AG09319 (cell line): ENCODE results near the gene NTNG2.

Experiments used
- DNase-seq: peaks from one replicate; pipeline ENCODE4 v3.0.0-alpha.2; 2010; ENCODE audit warnings: low read depth; ENCODE audit errors: extremely low read depth
- CTCF ChIP-seq: IDR thresholded peaks from 2 replicates; pipeline ENCODE4 v1.5.1; 2011; ENCODE audit warnings: low read depth, mild to moderate bottlenecking, inconsistent platforms, low read length, moderate library complexity

Gene NTNG2

DNA sequence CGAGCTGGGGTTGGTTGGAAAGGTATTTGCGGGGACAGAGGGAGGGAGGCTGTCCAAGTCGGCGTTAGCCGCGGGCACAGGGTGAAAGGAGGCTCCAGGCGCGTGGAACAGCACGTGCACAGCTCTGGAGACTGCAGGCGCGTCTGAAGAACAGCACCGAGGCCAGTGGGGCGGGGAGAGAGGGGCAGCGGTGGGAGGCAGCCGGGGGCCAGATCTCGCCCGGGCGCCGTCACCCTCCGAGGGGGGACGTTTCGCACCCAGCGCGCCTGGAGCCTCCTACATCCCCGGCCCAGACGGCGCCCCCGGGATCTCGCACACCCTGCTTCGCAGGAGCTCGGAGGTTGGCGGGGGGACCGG lies 79.6 kb downstream of the NTNG2 start:
- DNase-seq, result no peak
- no peak for TF ChIP-seq CTCF

DNA sequence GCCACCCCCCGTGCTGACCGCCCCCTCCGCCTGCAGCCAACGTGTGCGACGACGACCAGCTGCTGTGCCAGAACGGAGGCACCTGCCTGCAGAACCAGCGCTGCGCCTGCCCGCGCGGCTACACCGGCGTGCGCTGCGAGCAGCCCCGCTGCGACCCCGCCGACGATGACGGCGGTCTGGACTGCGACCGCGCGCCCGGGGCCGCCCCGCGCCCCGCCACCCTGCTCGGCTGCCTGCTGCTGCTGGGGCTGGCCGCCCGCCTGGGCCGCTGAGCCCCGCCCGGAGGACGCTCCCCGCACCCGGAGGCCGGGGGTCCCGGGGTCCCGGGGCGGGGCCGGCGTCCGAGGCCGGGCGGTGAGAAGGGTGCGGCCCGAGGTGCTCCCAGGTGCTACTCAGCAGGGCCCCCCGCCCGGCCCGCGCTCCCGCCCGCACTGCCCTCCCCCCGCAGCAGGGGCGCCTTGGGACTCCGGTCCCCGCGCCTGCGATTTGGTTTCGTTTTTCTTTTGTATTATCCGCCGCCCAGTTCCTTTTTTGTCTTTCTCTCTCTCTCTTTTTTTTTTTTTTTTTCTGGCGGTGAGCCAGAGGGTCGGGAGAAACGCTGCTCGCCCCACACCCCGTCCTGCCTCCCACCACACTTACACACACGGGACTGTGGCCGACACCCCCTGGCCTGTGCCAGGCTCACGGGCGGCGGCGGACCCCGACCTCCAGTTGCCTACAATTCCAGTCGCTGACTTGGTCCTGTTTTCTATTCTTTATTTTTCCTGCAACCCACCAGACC lies 80.2 kb downstream of the NTNG2 start:
- no peak for DNase-seq
- TF ChIP-seq CTCF, result no peak

- no peak; the same call in 1 of the 2 replicates for TF ChIP-seq CTCF
- no peak for DNase-seq
These were observed 80.8 kb downstream of the NTNG2 start for GRCh38 chr9:132242621-132243155.

DNA sequence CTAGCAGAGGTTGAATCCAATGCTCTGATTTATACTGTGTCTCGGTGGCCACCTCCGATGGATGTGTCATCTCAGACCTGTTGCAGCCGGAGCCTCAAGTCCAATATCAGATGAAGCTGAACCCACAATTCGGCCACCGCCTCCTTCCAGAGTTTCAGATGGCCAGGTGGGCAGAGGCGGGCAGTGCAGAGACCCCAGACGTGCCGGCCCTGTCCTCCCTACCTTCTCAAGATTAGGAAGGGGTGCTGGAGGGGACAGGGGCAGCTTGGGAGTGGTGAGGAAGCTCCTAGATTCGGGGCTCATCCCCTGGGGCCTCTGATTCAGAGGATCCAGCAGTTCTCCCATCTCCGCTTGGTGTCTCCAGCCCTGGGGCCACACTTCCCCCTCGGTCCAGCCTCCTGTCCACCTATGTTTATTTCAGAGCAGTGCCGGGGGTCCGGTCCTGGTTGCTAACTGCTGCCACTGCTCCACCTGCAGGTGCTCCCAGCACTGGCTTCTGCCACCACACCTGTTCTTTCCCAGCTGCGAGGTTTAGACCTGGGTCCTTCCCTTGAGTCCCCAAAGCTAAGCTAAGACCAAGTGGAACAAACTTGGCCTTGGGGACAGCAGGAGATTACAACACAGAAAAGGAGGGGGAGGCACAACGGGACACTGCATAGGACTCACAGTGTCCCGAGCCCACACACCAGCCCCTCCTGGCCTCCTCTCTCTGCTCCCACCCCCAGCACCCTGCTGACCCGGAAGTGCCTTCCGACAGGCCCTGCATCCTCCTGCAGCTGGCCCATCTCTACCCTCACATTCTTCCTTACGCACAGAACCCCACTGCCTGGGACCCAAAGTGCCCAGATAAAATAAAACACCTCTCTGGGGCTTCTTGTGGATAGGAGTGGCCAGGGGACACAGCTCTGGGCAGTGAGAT lies 81.6 kb downstream of the NTNG2 start:
- TF ChIP-seq CTCF, result no peak
- DNase-seq, result no peak

- DNase-seq, result no peak
- TF ChIP-seq CTCF, result no peak
These were observed 83.0 kb downstream of the NTNG2 start for GRCh38 chr9:132244582-132245455.

DNA sequence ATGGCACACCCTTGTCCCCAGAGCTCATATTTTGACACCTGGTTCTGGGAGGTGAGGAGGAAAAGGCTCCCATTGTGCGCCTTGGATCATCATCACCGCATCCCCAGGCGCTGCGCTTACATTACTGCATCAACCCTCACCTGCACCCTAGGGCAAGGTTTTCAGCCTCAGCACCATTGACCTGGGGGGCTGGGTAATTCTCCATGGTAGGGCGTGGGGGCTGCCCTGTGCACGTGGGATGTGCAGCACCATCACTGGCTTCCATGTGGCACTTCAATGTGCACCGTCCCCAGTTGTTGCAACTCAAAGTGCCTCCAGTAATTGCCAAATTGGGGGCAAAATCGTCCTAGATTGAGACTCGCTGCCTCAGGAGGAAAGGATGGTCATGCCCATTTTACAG lies 83.6 kb downstream of the NTNG2 start:
- TF ChIP-seq CTCF, result no peak
- no peak for DNase-seq
